Mesendoderm (in vitro differentiated cells): ENCODE data around the gene NDUFAF8. TPM values are rescaled to one million over a fixed set of nuclear protein-coding genes. Genes with fewer than 3 reads are reported as not detected.

Experiments used
- DNase-seq: peaks from one replicate; pipeline ENCODE4 v3.0.0; 2013
- H2AK5ac ChIP-seq: 2 replicates; pipeline ENCODE4 v1.6.1; 2013; ENCODE audit warnings: low read length, inconsistent platforms
- H2BK120ac ChIP-seq: 2 replicates; pipeline ENCODE4 v1.6.1; 2013; ENCODE audit warnings: low read depth, mild to moderate bottlenecking, low read length, moderate library complexity, mixed read lengths
- H2BK15ac ChIP-seq: replicated peaks from 2 replicates; pipeline ENCODE4 v1.6.1; 2013; ENCODE audit warnings: low read depth, mild to moderate bottlenecking, moderate library complexity
- H2BK5ac ChIP-seq: 2 replicates; pipeline ENCODE4 v1.6.1; 2013; ENCODE audit warnings: low read length, inconsistent platforms
- H3K18ac ChIP-seq: 2 replicates; pipeline ENCODE4 v1.6.1; 2013; ENCODE audit warnings: mild to moderate bottlenecking, low read length, mixed read lengths
- H3K23ac ChIP-seq: one replicate; pipeline ENCODE4 v1.6.1; 2013; ENCODE audit warnings: low read length
- H3K27ac ChIP-seq: 2 replicates; pipeline ENCODE4 v1.5.1; 2013; ENCODE audit warnings: low read depth, mild to moderate bottlenecking, inconsistent platforms, low read length, moderate library complexity
- H3K27me3 ChIP-seq: 2 replicates; pipeline ENCODE4 v1.6.1; 2013; ENCODE audit warnings: low read length, control low read depth, mild to moderate bottlenecking, inconsistent platforms; ENCODE audit not compliant: insufficient read depth, poor library complexity
- H3K36me3 ChIP-seq: 2 replicates; pipeline ENCODE4 v1.6.1; 2013; ENCODE audit warnings: low read length, inconsistent platforms; ENCODE audit not compliant: control insufficient read depth, insufficient read depth
- H3K4ac ChIP-seq: one replicate; pipeline ENCODE4 v1.6.1; 2013; ENCODE audit warnings: low read depth, mild to moderate bottlenecking, low read length, moderate library complexity
- H3K4me1 ChIP-seq: 2 replicates; pipeline ENCODE4 v1.6.1; 2013; ENCODE audit warnings: low read depth, low read length, inconsistent platforms; ENCODE audit not compliant: control insufficient read depth
- H3K4me2 ChIP-seq: 2 replicates; pipeline ENCODE4 v1.6.1; 2013; ENCODE audit warnings: low read length
- H3K4me3 ChIP-seq: 2 replicates; pipeline ENCODE4 v1.5.1; 2013; ENCODE audit warnings: mild to moderate bottlenecking, low read length
- H3K56ac ChIP-seq: one replicate; pipeline ENCODE4 v1.6.1; 2013; ENCODE audit warnings: low read length
- H3K79me1 ChIP-seq: 2 replicates; pipeline ENCODE4 v1.6.1; 2013; ENCODE audit warnings: low read length, inconsistent platforms
- H3K79me2 ChIP-seq: 2 replicates; pipeline ENCODE4 v1.6.1; 2013; ENCODE audit warnings: mild to moderate bottlenecking, low read length; ENCODE audit not compliant: control insufficient read depth, insufficient read depth
- H3K9ac ChIP-seq: 2 replicates; pipeline ENCODE4 v1.6.1; 2013; ENCODE audit warnings: low read length, inconsistent platforms
- H4K5ac ChIP-seq: one replicate; pipeline ENCODE4 v1.6.1; 2013; ENCODE audit warnings: low read length
- H4K8ac ChIP-seq: one replicate; pipeline ENCODE4 v1.6.1; 2013; ENCODE audit warnings: low read depth, mild to moderate bottlenecking, control low read depth, low read length, moderate library complexity
- WGBS: extraction: QIAGEN DNeasy Blood & Tissue Kit; methylation state at CpG from one replicate; pipeline ENCODE4 v1.1.7; 2013; ENCODE audit warnings: low lambda C conversion rate, missing lambda C conversion rate; ENCODE audit not compliant: insufficient coverage; ENCODE audit errors: extremely low coverage; 5-methylcytosine and 5-hydroxymethylcytosine counted together
- polyA plus RNA-seq, 2 experiments: library from polyadenylated mRNA; stranded (reverse); fragments of 200-250 nt; gene quantifications; one replicate each; pipeline ENCODE4 v1.2.3, GENCODE V29; 2013

NDUFAF8 gene, protein sequence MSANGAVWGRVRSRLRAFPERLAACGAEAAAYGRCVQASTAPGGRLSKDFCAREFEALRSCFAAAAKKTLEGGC
- 229 TPM for polyA plus RNA-seq (2013, experiment 1 of 2)
- polyA plus RNA-seq (2013, experiment 2 of 2), result 218 TPM

DNA sequence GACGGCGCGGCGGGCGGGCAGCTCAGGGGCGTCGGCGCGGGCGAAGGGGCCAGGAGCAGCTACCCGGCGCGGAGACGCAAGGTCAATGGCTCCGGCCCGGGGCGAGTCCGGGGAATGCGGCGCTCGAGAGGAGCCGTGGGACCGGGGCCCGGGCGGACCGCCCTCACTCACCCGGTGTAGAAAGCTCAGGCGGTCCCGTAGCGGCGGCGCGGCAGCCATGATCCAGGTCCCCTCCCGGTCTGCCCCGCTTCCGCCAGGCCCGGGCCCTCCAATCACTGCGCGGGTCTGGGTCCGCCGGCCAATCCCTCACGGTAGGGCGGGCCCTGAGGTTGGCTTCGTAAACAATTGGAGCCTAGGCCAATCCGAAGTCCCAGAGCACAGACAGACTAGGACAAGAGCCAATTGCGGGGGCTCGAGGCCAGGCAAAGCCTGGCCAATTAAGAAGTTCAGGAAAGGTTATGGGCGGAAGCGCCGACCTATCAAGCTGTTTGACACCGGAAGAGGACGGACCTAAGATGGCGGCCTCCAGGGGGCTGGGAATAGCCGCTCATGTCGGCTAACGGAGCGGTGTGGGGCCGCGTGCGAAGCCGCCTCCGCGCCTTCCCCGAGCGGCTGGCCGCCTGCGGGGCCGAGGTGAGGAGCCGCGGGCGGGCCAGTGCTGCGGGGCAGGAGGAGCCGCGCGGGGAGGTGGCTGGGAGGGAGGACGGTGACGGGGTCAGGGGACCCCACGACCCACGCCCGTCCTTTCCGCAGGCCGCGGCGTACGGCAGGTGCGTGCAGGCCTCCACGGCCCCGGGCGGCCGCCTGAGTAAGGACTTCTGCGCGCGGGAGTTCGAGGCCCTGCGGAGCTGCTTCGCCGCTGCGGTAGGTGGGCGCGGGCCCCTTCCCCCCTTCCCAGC lies at the start of gene NDUFAF8, which contains the start of gene TEPSIN:
TSS of gene NDUFAF8 (plus strand) at position 504 of the 899 bp plus-strand sequence. CDS start at position 550, 46 bp downstream.
TSS of gene TEPSIN (minus strand) at position 241 of the 899 bp plus-strand sequence. CDS start at position 219, 22 bp downstream.
- DNase-seq, result peak; percentile 100

DNA sequence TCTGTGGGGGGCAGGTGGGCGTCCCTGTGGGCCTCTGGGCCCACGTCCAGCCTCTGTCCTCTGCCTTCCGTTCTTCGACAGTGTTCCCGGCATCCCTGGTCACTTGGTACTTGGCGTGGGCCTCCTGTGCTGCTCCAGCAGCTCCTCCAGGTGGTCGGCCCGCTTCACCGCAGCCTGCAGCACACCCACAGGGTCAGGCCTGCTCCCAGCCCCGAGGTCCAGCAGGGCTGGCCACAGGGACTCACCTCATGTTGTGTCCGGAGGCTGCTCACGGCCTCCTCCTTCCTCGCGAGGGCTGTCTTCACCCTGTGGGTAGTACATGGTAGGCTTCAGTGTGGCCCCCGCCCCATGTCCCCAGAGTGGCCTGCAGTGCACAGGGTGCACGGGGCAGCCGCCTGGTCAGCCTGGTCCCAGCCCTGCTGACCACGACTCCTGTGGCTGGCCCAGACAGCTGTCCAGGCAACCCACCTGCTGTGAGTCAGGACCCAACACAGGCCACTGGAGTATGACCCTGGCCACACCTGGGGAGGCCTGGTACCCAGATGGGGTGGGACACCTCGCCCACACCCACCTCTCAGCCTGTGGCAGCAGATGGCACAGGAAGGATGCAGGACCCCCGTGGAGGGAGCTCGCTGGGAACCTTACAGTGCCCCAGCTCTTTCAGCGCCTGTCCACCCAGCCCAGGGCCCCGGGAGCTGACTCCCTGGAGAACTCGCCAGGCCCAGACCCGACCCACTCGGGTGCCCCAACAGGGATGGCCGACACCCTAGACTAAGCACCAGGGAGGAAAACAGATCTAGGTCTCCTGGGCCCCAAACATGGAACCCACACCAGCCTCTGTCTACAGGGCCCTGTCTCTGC lies 49.2 kb upstream of the NDUFAF8 start:
- Histone ChIP-seq H3K18ac (no peak overlapping the region), H3K4me3 (no peak overlapping the region), H3K27ac (no peak overlapping the region), H3K36me3 (no peaks in the 10 kb centered on the region), H3K79me1 (no peaks in the 10 kb centered on the region), H4K8ac (no peak overlapping the region), H3K79me2 (no peaks in the 10 kb centered on the region), H2AK5ac (no peak overlapping the region), H3K4ac (no peak overlapping the region), H3K9ac (no peak overlapping the region), H2BK120ac (no peak overlapping the region), H3K4me1 (no peaks in the 10 kb centered on the region), H4K5ac (no peak overlapping the region), H3K56ac (no peak overlapping the region), H3K27me3 (no peaks in the 10 kb centered on the region), H2BK15ac (no peak overlapping the region), H2BK5ac (no peak overlapping the region), H3K23ac (no peak overlapping the region), H3K4me2 (no peak overlapping the region)
- DNase-seq, result peak; percentile 21
- no CpG with 5 or more reads among the region's 27 CpGs for WGBS

More for the DNA sequence above, at the start of gene NDUFAF8, which contains the start of gene TEPSIN:
- peak within 1 kb of the TSS; percentile 65 for H2AK5ac ChIP-seq
- peaks cover 4% of the 10 kb centered on the region for H3K4me1 ChIP-seq
- no peak within 1 kb of the TSS for H2BK120ac ChIP-seq
- peak within 1 kb of the TSS; percentile 73 for H3K4ac ChIP-seq
- H3K23ac ChIP-seq, result no peak within 1 kb of the TSS
- peak within 1 kb of the TSS; percentile 94 for H3K4me2 ChIP-seq
- H3K27ac ChIP-seq, result no peak within 1 kb of the TSS
- H2BK5ac ChIP-seq, result no peak within 1 kb of the TSS
- H3K79me1 ChIP-seq, result peaks cover 8% of the 10 kb centered on the region
- H4K5ac ChIP-seq, result no peak within 1 kb of the TSS
- H2BK15ac ChIP-seq, result no peak within 1 kb of the TSS
- peak within 1 kb of the TSS; percentile 94 for H3K56ac ChIP-seq
- peak within 1 kb of the TSS; percentile 92 for H3K9ac ChIP-seq
- no peaks in the 10 kb centered on the region for H3K27me3 ChIP-seq
- no CpG with 5 or more reads among the region's 100 CpGs for WGBS
- no peak within 1 kb of the TSS for H4K8ac ChIP-seq
- H3K18ac ChIP-seq, result peak within 1 kb of the TSS; percentile 31
- peak within 1 kb of the TSS; percentile 85 for H3K4me3 ChIP-seq
- H3K36me3 ChIP-seq, result no peaks in the 10 kb centered on the region
- H3K79me2 ChIP-seq, result peaks cover 10% of the 10 kb centered on the region

DNA sequence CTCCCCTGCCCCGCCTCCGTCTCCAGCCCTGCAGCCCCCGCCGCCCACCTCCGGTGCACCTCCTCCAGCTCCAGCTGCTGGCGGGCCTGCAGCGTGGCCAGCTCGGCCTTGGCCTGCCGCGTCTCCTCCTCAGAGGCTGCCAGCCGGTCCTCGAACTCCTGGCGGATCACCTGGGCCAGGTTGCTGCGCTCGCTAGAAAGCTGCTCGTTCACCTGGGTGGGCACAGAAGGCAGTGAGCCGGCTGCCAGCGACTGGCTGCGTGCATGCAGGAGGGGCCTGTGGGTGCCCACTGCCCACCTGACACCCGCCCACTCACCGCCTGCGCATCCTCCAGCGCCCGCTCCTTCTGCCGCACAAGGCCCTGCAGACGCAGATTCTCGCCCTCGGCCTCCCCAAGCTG lies 48.5 kb upstream of the NDUFAF8 start:
- H3K27me3 ChIP-seq, result no peaks in the 10 kb centered on the region
- H3K36me3 ChIP-seq, result no peaks in the 10 kb centered on the region
- H3K4me2 ChIP-seq, result no peak overlapping the region
- no peak overlapping the region for H3K4me3 ChIP-seq
- H2AK5ac ChIP-seq, result no peak overlapping the region
- H3K56ac ChIP-seq, result no peak overlapping the region
- no CpG with 5 or more reads among the region's 28 CpGs for WGBS
- DNase-seq, result no peak
- H3K27ac ChIP-seq, result no peak overlapping the region
- no peak overlapping the region for H3K18ac ChIP-seq
- H2BK15ac ChIP-seq, result no peak overlapping the region
- no peak overlapping the region for H3K23ac ChIP-seq
- no peaks in the 10 kb centered on the region for H3K79me2 ChIP-seq
- H3K4me1 ChIP-seq, result no peaks in the 10 kb centered on the region
- no peak overlapping the region for H2BK120ac ChIP-seq
- H4K8ac ChIP-seq, result no peak overlapping the region
- H3K9ac ChIP-seq, result no peak overlapping the region
- H3K4ac ChIP-seq, result no peak overlapping the region
- H2BK5ac ChIP-seq, result no peak overlapping the region
- H3K79me1 ChIP-seq, result no peaks in the 10 kb centered on the region
- H4K5ac ChIP-seq, result no peak overlapping the region

DNA sequence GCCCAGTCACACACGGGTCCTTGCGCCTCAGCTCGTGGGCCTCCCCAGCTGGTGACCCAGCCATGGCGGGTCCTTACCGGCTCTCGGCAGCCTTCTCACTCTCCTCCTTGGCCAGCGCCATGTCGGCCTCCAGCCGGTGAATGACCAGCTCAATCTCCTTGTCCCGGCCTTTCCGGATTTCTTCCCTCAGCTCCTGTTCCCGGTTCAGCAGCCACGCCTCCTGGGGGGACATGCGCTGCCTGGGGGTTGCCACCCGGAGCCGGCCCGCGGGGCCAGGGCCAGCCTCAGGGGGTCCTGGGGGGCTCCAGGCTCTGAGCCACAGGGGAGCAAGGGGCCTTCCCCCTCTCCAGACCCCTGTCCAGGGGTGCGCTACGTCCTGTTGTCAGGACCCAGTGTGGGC lies 48.0 kb upstream of the NDUFAF8 start:
- Histone ChIP-seq H3K18ac (no peak overlapping the region), H3K79me1 (no peaks in the 10 kb centered on the region), H4K8ac (no peak overlapping the region), H3K56ac (no peak overlapping the region), H3K23ac (no peak overlapping the region), H3K27ac (no peak overlapping the region), H2AK5ac (no peak overlapping the region), H3K4me3 (no peak overlapping the region), H2BK5ac (no peak overlapping the region), H3K4me2 (no peak overlapping the region), H2BK15ac (no peak overlapping the region), H3K9ac (no peak overlapping the region), H2BK120ac (no peak overlapping the region), H3K4me1 (no peaks in the 10 kb centered on the region), H3K79me2 (no peaks in the 10 kb centered on the region), H3K4ac (no peak overlapping the region), H3K36me3 (no peaks in the 10 kb centered on the region), H3K27me3 (no peaks in the 10 kb centered on the region), H4K5ac (no peak overlapping the region)
- WGBS, result no CpG with 5 or more reads among the region's 20 CpGs
- no peak for DNase-seq

DNA sequence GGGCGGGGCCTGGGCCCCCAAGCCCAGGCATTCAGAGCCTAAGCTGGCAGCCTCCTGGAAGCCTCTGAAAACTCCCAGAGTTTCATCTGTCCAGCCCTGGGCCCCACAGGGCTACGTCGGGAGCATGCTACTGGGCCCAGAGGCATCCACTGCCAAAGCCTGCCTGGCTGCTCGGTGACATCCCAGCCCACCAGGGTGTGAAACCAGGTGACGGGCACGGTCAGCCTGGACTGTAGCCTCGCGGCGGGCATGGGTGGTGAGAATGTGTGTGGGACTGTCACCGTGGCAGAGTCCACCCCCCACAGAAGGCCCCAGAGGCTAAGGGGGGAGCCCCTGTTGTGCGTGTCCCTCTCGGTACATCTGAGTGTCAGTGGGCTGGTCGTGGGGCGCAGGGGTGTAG lies 47.5 kb upstream of the NDUFAF8 start:
- H2BK5ac ChIP-seq, result no peak overlapping the region
- no peak overlapping the region for H3K18ac ChIP-seq
- no peaks in the 10 kb centered on the region for H3K79me1 ChIP-seq
- no peak overlapping the region for H4K5ac ChIP-seq
- H3K23ac ChIP-seq, result no peak overlapping the region
- H3K27ac ChIP-seq, result no peak overlapping the region
- no peak overlapping the region for H3K4me3 ChIP-seq
- H3K4ac ChIP-seq, result no peak overlapping the region
- no peaks in the 10 kb centered on the region for H3K27me3 ChIP-seq
- H3K56ac ChIP-seq, result no peak overlapping the region
- no peaks in the 10 kb centered on the region for H3K4me1 ChIP-seq
- H2AK5ac ChIP-seq, result no peak overlapping the region
- no peak overlapping the region for H3K4me2 ChIP-seq
- H3K79me2 ChIP-seq, result no peaks in the 10 kb centered on the region
- no peak for DNase-seq
- H3K9ac ChIP-seq, result no peak overlapping the region
- H4K8ac ChIP-seq, result no peak overlapping the region
- no peaks in the 10 kb centered on the region for H3K36me3 ChIP-seq
- H2BK15ac ChIP-seq, result no peak overlapping the region
- no CpG with 5 or more reads among the region's 14 CpGs for WGBS
- no peak overlapping the region for H2BK120ac ChIP-seq
